Hepatocyte (in vitro differentiated cells): ENCODE measurements around the gene ZNF865. TPM values are rescaled to one million over a fixed set of nuclear protein-coding genes. Genes with fewer than 3 reads are reported as not detected.

Source experiments
- DNase-seq: peaks from one replicate; pipeline ENCODE4 v3.0.0-alpha.2; 2016; ENCODE audit warnings: low spot score
- H2AFZ ChIP-seq: fragments of 200-600 bp; sonication (generic); 2 replicates; pipeline ENCODE4 v1.6.0; 2016; ENCODE audit warnings: antibody characterized with exemption, mild to moderate bottlenecking
- H3K27ac ChIP-seq: fragments of 200-600 bp; sonication (generic); 2 replicates; pipeline ENCODE4 v1.5.1; 2016; ENCODE audit warnings: mild to moderate bottlenecking
- H3K27me3 ChIP-seq: fragments of 200-600 bp; sonication (generic); 2 replicates; pipeline ENCODE4 v1.6.1; 2016
- H3K36me3 ChIP-seq: fragments of 200-600 bp; sonication (generic); replicated peaks from 2 replicates; pipeline ENCODE4 v1.5.1; 2016; ENCODE audit warnings: low read depth; ENCODE audit not compliant: insufficient read depth
- H3K4me1 ChIP-seq: fragments of 200-600 bp; sonication (generic); 2 replicates; pipeline ENCODE4 v1.5.1; 2016; ENCODE audit warnings: mild to moderate bottlenecking, moderate library complexity; ENCODE audit not compliant: insufficient read depth
- H3K4me2 ChIP-seq: fragments of 200-600 bp; sonication (generic); 2 replicates; pipeline ENCODE4 v1.6.0; 2016
- H3K4me3 ChIP-seq: fragments of 200-600 bp; sonication (generic); 2 replicates; pipeline ENCODE4 v1.5.1; 2016; ENCODE audit warnings: mild to moderate bottlenecking
- H3K79me2 ChIP-seq: fragments of 200-600 bp; sonication (generic); 2 replicates; pipeline ENCODE4 v1.6.0; 2017; ENCODE audit warnings: mild to moderate bottlenecking
- H3K9me2 ChIP-seq: fragments of 200-600 bp; sonication (generic); replicated peaks from 2 replicates; pipeline ENCODE4 v1.6.0; 2017; ENCODE audit warnings: mild to moderate bottlenecking; ENCODE audit not compliant: insufficient read depth
- H3K9me3 ChIP-seq: fragments of 200-600 bp; sonication (generic); 2 replicates; pipeline ENCODE4 v1.5.1; 2016; ENCODE audit warnings: low read depth, mild to moderate bottlenecking
- H4K20me1 ChIP-seq: fragments of 200-600 bp; sonication (generic); 2 replicates; pipeline ENCODE4 v1.6.0; 2016; ENCODE audit warnings: mild to moderate bottlenecking; ENCODE audit not compliant: insufficient read depth, poor library complexity, severe bottlenecking
- EZH2 ChIP-seq: fragments of 200-600 bp; sonication (generic); IDR thresholded peaks from 2 replicates; pipeline ENCODE4 v1.6.1; 2016; ENCODE audit warnings: antibody characterized with exemption, mild to moderate bottlenecking, borderline replicate concordance
- EZH2phosphoT487 ChIP-seq: fragments of 200-600 bp; sonication (generic); IDR thresholded peaks from one replicate; pipeline ENCODE4 v1.6.1; 2018; ENCODE audit warnings: antibody characterized with exemption, mild to moderate bottlenecking, low read depth, moderate library complexity; ENCODE audit not compliant: unreplicated experiment, severe bottlenecking
- WGBS: methylation state at CpG from one replicate; pipeline ENCODE4 v1.1.6; 2016; ENCODE audit warnings: low lambda C conversion rate; ENCODE audit errors: missing lambda C conversion rate; 5-methylcytosine and 5-hydroxymethylcytosine counted together
- polyA plus RNA-seq: library from polyadenylated mRNA; unstranded; fragments of >200 nt; fragmentation: Nextera tagmentation; extraction: Ambion mirVana; gene quantifications from 2 replicates; pipeline ENCODE4 v1.2.1, GENCODE V29; 2016
- total RNA-seq: library from RNA; depleted of rRNA; stranded (reverse); fragments of >200 nt; gene quantifications from 2 replicates; pipeline ENCODE4 v1.2.3, GENCODE V29; 2014
- TF ChIP-seq, protein P1 (sequence below): fragments of 200-600 bp; sonication (generic); IDR thresholded peaks from 2 replicates; pipeline ENCODE4 v1.5.1; 2016; ENCODE audit warnings: antibody characterized with exemption, mild to moderate bottlenecking; ENCODE audit not compliant: poor library complexity

ZNF865 gene
- total and polyA plus RNA-seq, 2 experiments from 2014 or later = 1.7 to 3.0 TPM

- H3K27ac ChIP-seq = no peak overlapping the region
- WGBS = 96% methylated on average over 12 of the region's 12 CpGs
- no peaks in the 10 kb centered on the region for H3K9me3 ChIP-seq
- no peak overlapping the region for H3K4me3 ChIP-seq
- no peak overlapping the region for H2AFZ ChIP-seq
- no peak for DNase-seq
- TF ChIP-seq EZH2 (no peak), EZH2phosphoT487 (no peak)
- TF ChIP-seq, protein P1, sequence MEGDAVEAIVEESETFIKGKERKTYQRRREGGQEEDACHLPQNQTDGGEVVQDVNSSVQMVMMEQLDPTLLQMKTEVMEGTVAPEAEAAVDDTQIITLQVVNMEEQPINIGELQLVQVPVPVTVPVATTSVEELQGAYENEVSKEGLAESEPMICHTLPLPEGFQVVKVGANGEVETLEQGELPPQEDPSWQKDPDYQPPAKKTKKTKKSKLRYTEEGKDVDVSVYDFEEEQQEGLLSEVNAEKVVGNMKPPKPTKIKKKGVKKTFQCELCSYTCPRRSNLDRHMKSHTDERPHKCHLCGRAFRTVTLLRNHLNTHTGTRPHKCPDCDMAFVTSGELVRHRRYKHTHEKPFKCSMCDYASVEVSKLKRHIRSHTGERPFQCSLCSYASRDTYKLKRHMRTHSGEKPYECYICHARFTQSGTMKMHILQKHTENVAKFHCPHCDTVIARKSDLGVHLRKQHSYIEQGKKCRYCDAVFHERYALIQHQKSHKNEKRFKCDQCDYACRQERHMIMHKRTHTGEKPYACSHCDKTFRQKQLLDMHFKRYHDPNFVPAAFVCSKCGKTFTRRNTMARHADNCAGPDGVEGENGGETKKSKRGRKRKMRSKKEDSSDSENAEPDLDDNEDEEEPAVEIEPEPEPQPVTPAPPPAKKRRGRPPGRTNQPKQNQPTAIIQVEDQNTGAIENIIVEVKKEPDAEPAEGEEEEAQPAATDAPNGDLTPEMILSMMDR = no peak
- H3K9me2 ChIP-seq = no peaks in the 10 kb centered on the region
- H3K27me3 ChIP-seq = no peaks in the 10 kb centered on the region
- H3K4me1 ChIP-seq = peaks cover 4% of the 10 kb centered on the region
- H4K20me1 ChIP-seq = peaks cover 5% of the 10 kb centered on the region
- H3K79me2 ChIP-seq = peaks cover 14% of the 10 kb centered on the region
- no peaks in the 10 kb centered on the region for H3K36me3 ChIP-seq
- H3K4me2 ChIP-seq = no peak overlapping the region
Measured at GRCh38 chr19:55620410-55621204, 15.2 kb downstream of the ZNF865 start.

- WGBS = 94% methylated on average over 9 of the region's 9 CpGs
- no peaks in the 10 kb centered on the region for H3K9me2 ChIP-seq
- H3K79me2 ChIP-seq = peaks cover 14% of the 10 kb centered on the region
- H3K27me3 ChIP-seq = no peaks in the 10 kb centered on the region
- H3K36me3 ChIP-seq = no peaks in the 10 kb centered on the region
- H3K4me1 ChIP-seq = peaks cover 4% of the 10 kb centered on the region
- H3K4me3 ChIP-seq = no peak overlapping the region
- no peak overlapping the region for H2AFZ ChIP-seq
- H3K27ac ChIP-seq = no peak overlapping the region
- H4K20me1 ChIP-seq = peaks cover 5% of the 10 kb centered on the region
- TF ChIP-seq EZH2 (no peak), EZH2phosphoT487 (no peak)
- TF ChIP-seq, protein P1 = no peak
- DNase-seq = no peak
- H3K9me3 ChIP-seq = no peaks in the 10 kb centered on the region
- no peak overlapping the region for H3K4me2 ChIP-seq
Measured at GRCh38 chr19:55621205-55621672, 15.8 kb downstream of the ZNF865 start.

GRCh38 chr19:55621673-55622231 is 16.3 kb downstream of the ZNF865 start:
- H3K4me2 ChIP-seq = no peak overlapping the region
- H3K4me3 ChIP-seq = no peak overlapping the region
- DNase-seq = no peak
- peaks cover 4% of the 10 kb centered on the region for H3K4me1 ChIP-seq
- no peak overlapping the region for H2AFZ ChIP-seq
- no peaks in the 10 kb centered on the region for H3K36me3 ChIP-seq
- H4K20me1 ChIP-seq = peaks cover 5% of the 10 kb centered on the region
- no peaks in the 10 kb centered on the region for H3K9me2 ChIP-seq
- H3K9me3 ChIP-seq = no peaks in the 10 kb centered on the region
- TF ChIP-seq, protein P1 = no peak
- TF ChIP-seq EZH2phosphoT487 (no peak), EZH2 (no peak)
- no peak overlapping the region for H3K27ac ChIP-seq
- no peaks in the 10 kb centered on the region for H3K27me3 ChIP-seq
- WGBS = 98% methylated on average over 44 of the region's 55 CpGs
- H3K79me2 ChIP-seq = peaks cover 14% of the 10 kb centered on the region
